Activated B cell treated with CpG ODN at 0.5 μM for 24 hours (primary cell): ENCODE measurements around the gene SASH1. TPM values are rescaled to one million over a fixed set of nuclear protein-coding genes. Genes with fewer than 3 reads are reported as not detected.

Source experiments
- ATAC-seq: fragments of 200-7000 bp; cut with Tn5 transposase; one replicate; pipeline ENCODE4 v1.10.0; 2021; ENCODE audit warnings: low read depth, mild to moderate bottlenecking, moderate library complexity
- CTCF ChIA-PET: fragments of 350-600 bp; sonication (Branson Sonifier 250); formaldehyde crosslinking; loops from one replicate; lab custom pipeline; 2021; ENCODE audit warnings: antibody characterized with exemption; lab: Charles Lee
- POLR2A ChIA-PET: fragments of 350-600 bp; sonication (Branson Sonifier 250); formaldehyde crosslinking; loops from one replicate; lab custom pipeline; 2021; ENCODE audit warnings: antibody characterized with exemption; lab: Charles Lee
- DNase-seq: peaks from one replicate; pipeline ENCODE4 v3.0.0; 2022
- H3K27ac Mint-ChIP-seq: one replicate; pipeline ENCODE4 v1.8.0; 2020; ENCODE audit warnings: mixed read lengths
- H3K27me3 Mint-ChIP-seq: one replicate; pipeline ENCODE4 v1.8.0; 2021; ENCODE audit warnings: mixed read lengths
- H3K36me3 Mint-ChIP-seq: one replicate; pipeline ENCODE4 v1.8.0; 2021; ENCODE audit warnings: low read depth, mixed read lengths
- H3K4me1 Mint-ChIP-seq: one replicate; pipeline ENCODE4 v1.8.0; 2021; ENCODE audit warnings: mixed read lengths
- H3K4me3 Mint-ChIP-seq: one replicate; pipeline ENCODE4 v1.8.0; 2020; ENCODE audit warnings: mild to moderate bottlenecking, mixed read lengths
- H3K9me3 Mint-ChIP-seq: one replicate; pipeline ENCODE4 v1.8.0; 2020; ENCODE audit warnings: mixed read lengths
- CTCF ChIP-seq: fragments of 200-600 bp; IDR thresholded peaks from one replicate; pipeline ENCODE4 v1.8.0; 2022; ENCODE audit warnings: antibody characterized with exemption, mild to moderate bottlenecking
- intact Hi-C: fragments of 100-400 bp; cut with micrococcal nuclease; formaldehyde crosslinking; loops from one replicate; pipeline ENCODE4 v1.15.1; 2024
- total RNA-seq: library from RNA; stranded (reverse); gene quantifications from 2 replicates; pipeline ENCODE4 v1.2.3, GENCODE V29; 2022

SASH1 gene
- total RNA-seq, 1 donor from 2014 or later = 0.49 TPM

- no peaks in the 10 kb centered on the region for H3K9me3 Mint-ChIP-seq
- DNase-seq (no peak), ATAC-seq (no peak)
- no peaks in the 10 kb centered on the region for H3K36me3 Mint-ChIP-seq
- peaks cover 4% of the 10 kb centered on the region for H3K4me1 Mint-ChIP-seq
- H3K4me3 Mint-ChIP-seq = no peak overlapping the region
- H3K27ac Mint-ChIP-seq = no peak overlapping the region
- ChIA-PET CTCF (interaction anchor here (0.6 to 1.4 kb wide), 2 partner anchors 289 to 1197 kb away, joined by 4 to 5 read pairs; no protein-coding TSS in a partner anchor), POLR2A (no interaction called here)
- H3K27me3 Mint-ChIP-seq = peaks cover 18% of the 10 kb centered on the region
- intact Hi-C loops = loop anchor here (2.0 kb wide), 1 partner anchor 55 kb away; no protein-coding TSS in a partner anchor
- no peak for TF ChIP-seq CTCF
Observed at GRCh38 chr6:148465670-148466069, 123.0 kb downstream of the SASH1 start.

GRCh38 chr6:148466158-148466557 is 123.5 kb downstream of the SASH1 start:
- H3K36me3 Mint-ChIP-seq = no peaks in the 10 kb centered on the region
- no peak overlapping the region for H3K4me3 Mint-ChIP-seq
- intact Hi-C loops = no loop called here
- H3K4me1 Mint-ChIP-seq = peaks cover 4% of the 10 kb centered on the region
- DNase-seq = no peak
- no peaks in the 10 kb centered on the region for H3K9me3 Mint-ChIP-seq
- ChIA-PET POLR2A (no interaction called here), CTCF (interaction anchor here (1.4 kb wide), 1 partner anchor 289 kb away, joined by 4 read pairs; no protein-coding TSS in a partner anchor)
- H3K27me3 Mint-ChIP-seq = peaks cover 19% of the 10 kb centered on the region
- no peak for ATAC-seq
- no peak overlapping the region for H3K27ac Mint-ChIP-seq
- no peak for TF ChIP-seq CTCF

GRCh38 chr6:148467926-148468325 is 125.3 kb downstream of the SASH1 start:
- Mint-ChIP-seq H3K27me3 (peaks cover 29% of the 10 kb centered on the region), H3K36me3 (no peaks in the 10 kb centered on the region), H3K4me3 (no peak overlapping the region), H3K9me3 (no peaks in the 10 kb centered on the region), H3K4me1 (peaks cover 4% of the 10 kb centered on the region), H3K27ac (no peak overlapping the region)
- intact Hi-C loops = no loop called here
- TF ChIP-seq CTCF = no peak
- DNase-seq = no peak
- no peak for ATAC-seq
- CTCF ChIA-PET = no interaction called here
- POLR2A ChIA-PET = no interaction called here

- H3K36me3 Mint-ChIP-seq = no peaks in the 10 kb centered on the region
- CTCF ChIA-PET = no interaction called here
- no peak for TF ChIP-seq CTCF
- H3K9me3 Mint-ChIP-seq = no peaks in the 10 kb centered on the region
- peaks cover 24% of the 10 kb centered on the region for H3K27me3 Mint-ChIP-seq
- no peaks in the 10 kb centered on the region for H3K4me1 Mint-ChIP-seq
- H3K4me3 Mint-ChIP-seq = no peak overlapping the region
- POLR2A ChIA-PET = no interaction called here
- DNase-seq (no peak), ATAC-seq (no peak)
- H3K27ac Mint-ChIP-seq = no peak overlapping the region
- intact Hi-C loops = no loop called here
Observed at GRCh38 chr6:148470156-148470555, 127.5 kb downstream of the SASH1 start.

- POLR2A ChIA-PET = no interaction called here
- Mint-ChIP-seq H3K27ac (no peak overlapping the region), H3K4me1 (no peaks in the 10 kb centered on the region), H3K9me3 (no peaks in the 10 kb centered on the region), H3K36me3 (no peaks in the 10 kb centered on the region), H3K27me3 (peaks cover 27% of the 10 kb centered on the region), H3K4me3 (no peak overlapping the region)
- no peak for DNase-seq
- intact Hi-C loops = no loop called here
- ATAC-seq = no peak
- CTCF ChIA-PET = no interaction called here
- TF ChIP-seq CTCF = no peak
Observed at GRCh38 chr6:148470606-148471465, 128.2 kb downstream of the SASH1 start.
